GM12874 (cell line): ENCODE results near the gene NT5E.

Experiments used
- TF ChIP-seq, protein P1 (sequence below): IDR thresholded peaks from 2 replicates; pipeline ENCODE4 v1.5.1; 2011; ENCODE audit warnings: low read depth, mild to moderate bottlenecking, control low read depth, low read length, moderate library complexity; ENCODE audit not compliant: insufficient read depth

Gene NT5E

DNA sequence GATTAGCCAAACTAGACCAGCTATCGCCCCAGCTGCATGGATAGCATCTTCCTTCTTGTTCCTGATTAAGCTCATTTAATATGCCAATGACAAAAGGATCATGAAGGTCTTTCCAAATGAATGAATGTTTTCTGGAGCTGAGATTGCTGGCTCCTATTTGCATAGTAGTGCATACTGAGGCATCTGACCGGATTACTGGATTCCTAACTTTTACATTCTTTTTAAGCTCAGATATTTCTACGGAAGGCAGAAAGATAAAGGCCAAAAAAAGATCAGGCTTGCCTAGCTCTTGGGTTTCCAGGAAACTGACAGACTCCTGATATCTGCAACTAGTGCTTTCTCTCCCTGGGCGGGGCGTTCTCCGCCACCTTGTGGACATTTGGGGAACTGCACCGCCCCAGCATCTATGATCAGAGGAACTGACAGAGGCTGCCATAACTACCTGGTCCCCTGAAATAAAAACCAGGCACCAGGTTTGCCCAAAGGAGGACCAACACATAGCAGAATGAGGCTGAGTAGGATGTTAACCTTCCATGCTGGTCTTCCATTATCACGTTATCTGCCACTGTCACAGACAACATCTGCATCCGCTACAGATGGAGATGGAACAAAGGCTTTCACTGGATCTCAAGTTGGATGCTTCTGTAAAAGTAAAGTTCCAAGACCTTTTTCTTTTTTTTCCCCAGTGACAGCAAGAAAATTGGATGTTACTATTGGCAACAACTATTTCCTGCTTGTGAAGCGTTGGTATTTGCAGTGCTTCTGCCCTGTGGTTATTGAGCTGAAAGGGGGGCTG is 33.2 kb downstream of the NT5E start:
- TF ChIP-seq, protein P1, sequence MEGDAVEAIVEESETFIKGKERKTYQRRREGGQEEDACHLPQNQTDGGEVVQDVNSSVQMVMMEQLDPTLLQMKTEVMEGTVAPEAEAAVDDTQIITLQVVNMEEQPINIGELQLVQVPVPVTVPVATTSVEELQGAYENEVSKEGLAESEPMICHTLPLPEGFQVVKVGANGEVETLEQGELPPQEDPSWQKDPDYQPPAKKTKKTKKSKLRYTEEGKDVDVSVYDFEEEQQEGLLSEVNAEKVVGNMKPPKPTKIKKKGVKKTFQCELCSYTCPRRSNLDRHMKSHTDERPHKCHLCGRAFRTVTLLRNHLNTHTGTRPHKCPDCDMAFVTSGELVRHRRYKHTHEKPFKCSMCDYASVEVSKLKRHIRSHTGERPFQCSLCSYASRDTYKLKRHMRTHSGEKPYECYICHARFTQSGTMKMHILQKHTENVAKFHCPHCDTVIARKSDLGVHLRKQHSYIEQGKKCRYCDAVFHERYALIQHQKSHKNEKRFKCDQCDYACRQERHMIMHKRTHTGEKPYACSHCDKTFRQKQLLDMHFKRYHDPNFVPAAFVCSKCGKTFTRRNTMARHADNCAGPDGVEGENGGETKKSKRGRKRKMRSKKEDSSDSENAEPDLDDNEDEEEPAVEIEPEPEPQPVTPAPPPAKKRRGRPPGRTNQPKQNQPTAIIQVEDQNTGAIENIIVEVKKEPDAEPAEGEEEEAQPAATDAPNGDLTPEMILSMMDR: peak; percentile 96

DNA sequence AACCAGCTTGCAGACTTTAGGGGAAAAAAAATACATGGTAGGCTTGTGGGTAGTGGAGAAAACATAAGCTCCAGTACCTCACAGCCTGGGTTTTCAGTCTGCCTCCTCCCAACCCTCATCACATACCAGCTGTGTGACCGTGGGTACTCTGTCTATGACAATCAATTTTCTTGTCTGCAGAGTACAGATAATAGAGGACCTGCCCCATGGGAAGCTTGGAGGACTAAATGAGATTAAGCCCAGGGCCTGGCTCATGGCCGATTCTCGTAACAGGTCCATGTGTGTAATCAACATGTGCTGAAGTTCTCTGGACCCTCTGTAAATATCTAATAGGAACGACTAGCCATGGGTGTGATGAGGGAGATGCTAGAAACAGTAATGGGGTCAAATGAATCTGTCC is 34.0 kb downstream of the NT5E start:
- TF ChIP-seq, protein P1: no peak

DNA sequence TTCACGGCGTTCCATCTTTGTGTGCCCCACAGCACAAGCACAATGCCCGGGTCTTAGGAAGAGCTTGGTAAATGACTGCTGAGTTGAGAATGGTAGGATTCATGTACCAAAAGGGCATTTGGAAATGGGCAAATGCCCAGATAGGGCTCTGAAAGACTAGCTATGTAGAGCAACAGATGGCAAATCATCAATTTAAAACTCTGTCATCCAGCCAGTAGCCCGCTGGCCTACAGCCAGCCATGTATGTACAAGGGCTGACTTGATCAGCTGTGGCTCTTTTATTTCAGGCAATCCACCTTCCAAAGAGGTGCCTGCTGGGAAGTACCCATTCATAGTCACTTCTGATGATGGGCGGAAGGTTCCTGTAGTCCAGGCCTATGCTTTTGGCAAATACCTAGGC is 35.1 kb downstream of the NT5E start:
- TF ChIP-seq, protein P1: no peak

DNA sequence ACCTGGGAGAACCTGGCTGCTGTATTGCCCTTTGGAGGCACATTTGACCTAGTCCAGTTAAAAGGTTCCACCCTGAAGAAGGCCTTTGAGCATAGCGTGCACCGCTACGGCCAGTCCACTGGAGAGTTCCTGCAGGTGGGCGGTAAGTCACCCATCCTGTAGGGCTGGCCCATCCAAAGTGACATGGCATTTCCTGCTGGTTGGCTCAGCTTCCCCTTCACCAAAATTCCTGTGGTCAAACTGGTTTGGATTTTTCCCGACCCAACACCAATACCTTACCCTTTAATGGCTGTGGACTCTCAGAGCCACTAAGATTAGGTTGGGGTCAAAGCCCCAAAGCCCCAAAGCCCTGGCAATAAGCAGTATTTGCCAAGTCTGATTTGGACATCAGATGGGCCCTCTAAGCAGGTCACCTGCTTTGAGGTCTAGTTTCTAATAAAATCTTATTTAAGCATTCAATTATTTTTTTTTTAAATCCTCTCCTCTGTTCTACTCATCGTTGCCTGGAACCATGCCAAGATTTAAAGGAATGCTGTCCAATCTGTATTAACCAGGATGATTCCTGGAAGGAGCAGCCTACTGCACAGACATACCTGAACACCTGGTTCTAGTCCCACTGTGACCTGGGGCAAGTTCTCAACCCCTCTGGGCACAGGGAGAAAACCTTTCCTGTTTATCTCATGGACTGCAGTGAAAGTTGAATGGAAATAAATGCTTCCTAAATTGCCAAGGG is 40.8 kb downstream of the NT5E start:
- TF ChIP-seq, protein P1: no peak

DNA sequence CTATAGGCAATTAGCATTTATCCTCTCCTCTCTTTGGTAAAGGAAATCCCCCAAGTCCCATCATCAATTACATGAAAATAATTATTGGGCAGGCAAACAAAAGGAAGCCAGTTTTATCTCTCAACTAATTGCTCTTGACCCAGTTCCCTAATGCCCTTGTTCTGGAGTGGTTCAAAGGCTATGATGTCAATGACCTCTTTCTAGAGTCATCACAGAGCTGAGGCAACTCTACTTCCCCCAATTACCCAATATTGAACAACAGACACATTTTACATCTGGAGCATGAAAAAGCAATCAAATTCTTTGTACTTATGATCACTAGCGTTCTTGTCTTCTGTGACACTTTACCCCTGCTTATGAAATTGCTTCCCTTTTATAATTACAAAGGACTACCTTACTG is 43.5 kb downstream of the NT5E start:
- TF ChIP-seq, protein P1: no peak

DNA sequence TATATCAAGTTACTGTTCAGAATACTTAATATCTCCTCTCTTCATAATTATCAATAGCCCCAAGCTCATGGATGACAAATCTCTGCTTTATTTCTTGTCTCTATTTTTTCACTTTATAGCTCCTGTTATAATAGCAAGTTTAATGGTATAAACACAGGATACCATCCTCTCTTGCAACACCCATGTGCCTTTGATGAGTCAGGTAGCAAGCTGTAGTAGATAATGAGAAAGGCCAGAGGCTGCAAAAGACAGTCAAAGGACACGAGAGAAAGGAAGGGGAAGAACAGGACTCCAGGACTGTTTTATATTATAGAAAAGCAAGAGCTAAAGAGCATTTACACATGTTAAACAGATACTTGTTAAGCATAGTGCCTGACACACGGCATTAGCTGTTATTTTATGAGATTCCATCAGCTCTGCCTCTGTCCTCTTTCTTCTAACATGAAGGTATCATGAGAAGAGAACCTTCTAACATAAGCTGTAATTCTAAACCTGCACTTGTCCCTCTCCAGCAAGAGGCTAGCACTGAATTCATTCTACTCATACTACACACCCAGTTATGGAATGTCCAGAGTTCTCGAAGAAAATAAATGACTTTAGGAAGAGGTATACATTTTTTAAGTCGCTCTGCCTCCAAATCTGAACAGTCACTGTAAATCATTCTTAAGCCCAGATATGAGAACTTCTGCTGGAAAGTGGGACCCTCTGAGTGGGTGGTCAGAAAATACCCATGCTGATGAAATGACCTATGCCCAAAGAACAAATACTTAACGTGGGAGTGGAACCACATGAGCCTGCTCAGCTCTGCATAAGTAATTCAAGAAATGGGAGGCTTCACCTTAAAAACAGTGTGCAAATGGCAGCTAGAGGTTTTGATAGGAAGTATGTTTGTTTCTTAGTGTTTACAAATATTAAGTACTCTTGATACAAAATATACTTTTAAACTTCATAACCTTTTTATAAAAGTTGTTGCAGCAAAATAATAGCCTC is 45.0 kb downstream of the NT5E start:
- TF ChIP-seq, protein P1: no peak
